ENCODE data around the gene SPAG17.
A peak's percentile ranks its signal among the peaks of the same experiment; 100 is the strongest.

SPAG17 gene

DNA sequence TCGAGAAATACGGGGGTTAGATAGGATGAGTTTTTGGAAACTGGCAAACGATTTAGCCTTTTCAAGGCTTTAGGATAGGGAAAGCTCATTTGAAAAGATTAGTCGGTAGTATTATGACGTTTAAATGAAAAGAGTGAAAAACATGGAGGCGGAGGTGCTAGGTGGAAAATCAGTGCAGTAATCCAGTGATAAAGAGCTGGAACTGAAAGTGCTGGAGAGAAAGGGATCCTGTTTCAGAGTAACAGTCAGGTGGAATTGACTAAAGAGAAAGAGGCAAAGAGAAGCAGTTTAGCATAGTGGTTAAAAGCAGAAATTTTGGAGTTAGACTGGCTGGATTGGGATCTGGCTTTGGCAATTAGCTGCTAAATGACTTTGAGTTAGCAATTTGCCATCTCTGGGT is 254.5 kb downstream of the SPAG17 start (continued):
- no peak for TF ChIP-seq HIC1 (tag by site-specific recombination; IDR thresholded peaks at IDR 0.05)
- TF ChIP-seq ELK4 (IDR thresholded peaks at IDR 0.05; ENCODE audit: borderline replicate concordance, low read depth, low read length) = no peak

DNA sequence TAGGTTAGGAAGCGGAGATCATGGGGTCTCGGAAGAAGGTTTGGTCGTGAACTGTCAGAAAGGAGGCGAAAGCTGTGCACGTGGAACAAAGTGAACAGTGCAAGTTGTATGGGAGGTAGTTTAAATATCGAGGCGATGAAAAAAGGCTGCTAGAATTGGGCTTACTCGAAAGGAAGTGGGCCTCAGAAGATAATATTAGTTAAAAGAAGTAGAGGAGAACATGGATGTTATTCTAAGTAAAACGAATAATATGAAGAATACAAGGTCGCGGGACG is 254.9 kb downstream of the SPAG17 start:
- POLR2A ChIA-PET = interaction anchor here (0.9 kb wide), 1 partner anchor 26 kb away, joined by 3 read pairs; no protein-coding TSS in a partner anchor
- peak overlapping the region; percentile 1; the same call in 1 of the 2 replicates for H3K27ac ChIP-seq (ENCODE audit: extremely low read depth, low read depth, low read length)
- no peaks in the 10 kb centered on the region for H3K9me3 ChIP-seq (ENCODE audit: control insufficient read depth, insufficient read depth, low read depth, low read length)
- peaks cover 4 to 24% of the 10 kb centered on the region in 2 experiments; a peak in 1 of 3 replicates for H3K36me3 ChIP-seq (ENCODE audit: control insufficient read depth in 2 of 2, insufficient read depth in 1 of 2, low read length in 2 of 2)
- peaks cover 7% of the 10 kb centered on the region; the same call in 1 of the 2 replicates for H3K4me1 ChIP-seq (ENCODE audit: control insufficient read depth, insufficient read depth, low read length)
- H3K4me3 ChIP-seq (ENCODE audit: low read depth, low read length) = peak overlapping the region; percentile 92
- TF ChIP-seq ZNF121 (tag by site-specific recombination; IDR thresholded peaks at IDR 0.05) (no peak), YY2 (tag by site-specific recombination; IDR thresholded peaks at IDR 0.05) (no peak), HOXD13 (CRISPR knock-in tag; IDR thresholded peaks at IDR 0.05; ENCODE audit: borderline replicate concordance) (no peak), MZF1 (tag by site-specific recombination; IDR thresholded peaks at IDR 0.05; ENCODE audit: borderline replicate concordance) (no peak), ZNF366 (tag by site-specific recombination; conservative IDR thresholded peaks at IDR 0.05) (0 out of 2 replicates have a peak, but pooled peaks have one; percentile 5), ZNF830 (tag by site-specific recombination; IDR thresholded peaks at IDR 0.05; ENCODE audit: low read depth) (no peak), ZNF335 (tag by site-specific recombination; conservative IDR thresholded peaks at IDR 0.05) (peak; percentile 42), ZBTB26 (tag by site-specific recombination; optimal IDR thresholded peaks at IDR 0.05) (peak; percentile 2), ZSCAN16 (tag by site-specific recombination; IDR thresholded peaks at IDR 0.05) (no peak), REST (tag by site-specific recombination; IDR thresholded peaks at IDR 0.05) (no peak), ZNF785 (tag by site-specific recombination; IDR thresholded peaks at IDR 0.05) (no peak), ZNF626 (tag by site-specific recombination; IDR thresholded peaks at IDR 0.05) (no peak)
- TF ChIP-seq, protein P1, sequence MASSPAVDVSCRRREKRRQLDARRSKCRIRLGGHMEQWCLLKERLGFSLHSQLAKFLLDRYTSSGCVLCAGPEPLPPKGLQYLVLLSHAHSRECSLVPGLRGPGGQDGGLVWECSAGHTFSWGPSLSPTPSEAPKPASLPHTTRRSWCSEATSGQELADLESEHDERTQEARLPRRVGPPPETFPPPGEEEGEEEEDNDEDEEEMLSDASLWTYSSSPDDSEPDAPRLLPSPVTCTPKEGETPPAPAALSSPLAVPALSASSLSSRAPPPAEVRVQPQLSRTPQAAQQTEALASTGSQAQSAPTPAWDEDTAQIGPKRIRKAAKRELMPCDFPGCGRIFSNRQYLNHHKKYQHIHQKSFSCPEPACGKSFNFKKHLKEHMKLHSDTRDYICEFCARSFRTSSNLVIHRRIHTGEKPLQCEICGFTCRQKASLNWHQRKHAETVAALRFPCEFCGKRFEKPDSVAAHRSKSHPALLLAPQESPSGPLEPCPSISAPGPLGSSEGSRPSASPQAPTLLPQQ (tag by site-specific recombination; IDR thresholded peaks at IDR 0.05) = no peak
- CTCF ChIA-PET = interaction anchor here (0.9 kb wide), 1 partner anchor 174 kb away, joined by 3 read pairs; no protein-coding TSS in a partner anchor
